ENCODE measurements around the gene MAPKAP1. TPM values are rescaled to one million over a fixed set of nuclear protein-coding genes. Genes with fewer than 3 reads are reported as not detected.

MAPKAP1 gene
- total RNA-seq, 4 donors from 2014 or later: 76.5 to 141 (median 87.5) TPM

DNA sequence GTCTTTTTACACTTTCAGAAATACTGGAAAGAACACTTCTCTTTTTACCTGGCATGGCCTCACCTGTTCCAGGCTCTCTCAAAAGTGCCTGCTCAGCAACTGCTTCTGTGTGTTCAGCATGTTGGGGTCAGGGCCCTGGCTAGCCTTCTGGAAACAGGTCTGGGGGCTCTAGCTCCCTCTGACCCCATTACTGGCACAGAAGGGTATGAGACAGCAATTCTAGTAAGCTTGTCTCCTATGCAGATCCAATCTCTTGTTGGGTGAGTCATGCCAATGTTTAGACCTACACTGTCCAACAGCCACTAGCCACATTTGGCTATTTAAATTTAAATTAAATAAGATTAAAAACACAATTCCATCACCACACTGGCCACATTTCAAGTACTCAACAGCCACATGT lies 80.8 kb downstream of the MAPKAP1 start:
- Histone ChIP-seq H3K9me3 (no peaks in the 10 kb centered on the region), H3K27ac (no peak overlapping the region), H3K36me3 (no peaks in the 10 kb centered on the region), H3K4me3 (no peak overlapping the region), H3K27me3 (no peaks in the 10 kb centered on the region), H3K4me1 (no peaks in the 10 kb centered on the region)
- no peak for TF ChIP-seq POLR2AphosphoS5 (IDR thresholded peaks at IDR 0.05)
- TF ChIP-seq, protein P1, sequence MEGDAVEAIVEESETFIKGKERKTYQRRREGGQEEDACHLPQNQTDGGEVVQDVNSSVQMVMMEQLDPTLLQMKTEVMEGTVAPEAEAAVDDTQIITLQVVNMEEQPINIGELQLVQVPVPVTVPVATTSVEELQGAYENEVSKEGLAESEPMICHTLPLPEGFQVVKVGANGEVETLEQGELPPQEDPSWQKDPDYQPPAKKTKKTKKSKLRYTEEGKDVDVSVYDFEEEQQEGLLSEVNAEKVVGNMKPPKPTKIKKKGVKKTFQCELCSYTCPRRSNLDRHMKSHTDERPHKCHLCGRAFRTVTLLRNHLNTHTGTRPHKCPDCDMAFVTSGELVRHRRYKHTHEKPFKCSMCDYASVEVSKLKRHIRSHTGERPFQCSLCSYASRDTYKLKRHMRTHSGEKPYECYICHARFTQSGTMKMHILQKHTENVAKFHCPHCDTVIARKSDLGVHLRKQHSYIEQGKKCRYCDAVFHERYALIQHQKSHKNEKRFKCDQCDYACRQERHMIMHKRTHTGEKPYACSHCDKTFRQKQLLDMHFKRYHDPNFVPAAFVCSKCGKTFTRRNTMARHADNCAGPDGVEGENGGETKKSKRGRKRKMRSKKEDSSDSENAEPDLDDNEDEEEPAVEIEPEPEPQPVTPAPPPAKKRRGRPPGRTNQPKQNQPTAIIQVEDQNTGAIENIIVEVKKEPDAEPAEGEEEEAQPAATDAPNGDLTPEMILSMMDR (IDR thresholded peaks at IDR 0.05): no peak
- TF ChIP-seq POLR2A (IDR thresholded peaks at IDR 0.05): no peak
- no peak for TF ChIP-seq EP300 (IDR thresholded peaks at IDR 0.05)
- ATAC-seq: no peak

DNA sequence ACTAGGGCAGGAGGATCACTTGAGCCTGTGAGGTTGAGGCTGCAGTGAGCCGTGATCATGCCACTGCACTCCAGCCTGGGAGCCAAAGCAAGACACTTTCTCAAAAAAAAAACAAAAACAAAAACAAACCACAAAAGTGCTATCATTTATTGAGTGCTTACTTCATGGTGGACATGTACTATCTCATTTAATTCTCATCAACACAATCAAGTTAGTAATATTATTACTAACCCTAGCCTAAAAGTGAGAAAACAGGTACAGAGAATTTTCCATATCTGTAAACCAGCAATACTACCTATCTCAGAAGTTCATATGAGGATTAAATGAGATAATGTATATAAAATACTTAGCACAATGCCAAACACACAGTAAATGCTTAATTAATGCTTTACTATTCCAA lies 85.8 kb downstream of the MAPKAP1 start:
- H3K27ac ChIP-seq: no peak overlapping the region
- H3K36me3 ChIP-seq: no peaks in the 10 kb centered on the region
- no peaks in the 10 kb centered on the region for H3K27me3 ChIP-seq
- H3K4me1 ChIP-seq: no peaks in the 10 kb centered on the region
- ATAC-seq: no peak
- H3K9me3 ChIP-seq: no peaks in the 10 kb centered on the region
- no peak overlapping the region for H3K4me3 ChIP-seq
- TF ChIP-seq POLR2A (IDR thresholded peaks at IDR 0.05) (no peak), EP300 (IDR thresholded peaks at IDR 0.05) (no peak), POLR2AphosphoS5 (IDR thresholded peaks at IDR 0.05) (no peak)
- TF ChIP-seq, protein P1 (IDR thresholded peaks at IDR 0.05): no peak
- WGBS, 2 donors (ENCODE audit: low coverage in 1 of 2): 100% methylated on average over 1 of the region's 1 CpG; no CpG with 5 or more reads in 1 of the 2 donors

DNA sequence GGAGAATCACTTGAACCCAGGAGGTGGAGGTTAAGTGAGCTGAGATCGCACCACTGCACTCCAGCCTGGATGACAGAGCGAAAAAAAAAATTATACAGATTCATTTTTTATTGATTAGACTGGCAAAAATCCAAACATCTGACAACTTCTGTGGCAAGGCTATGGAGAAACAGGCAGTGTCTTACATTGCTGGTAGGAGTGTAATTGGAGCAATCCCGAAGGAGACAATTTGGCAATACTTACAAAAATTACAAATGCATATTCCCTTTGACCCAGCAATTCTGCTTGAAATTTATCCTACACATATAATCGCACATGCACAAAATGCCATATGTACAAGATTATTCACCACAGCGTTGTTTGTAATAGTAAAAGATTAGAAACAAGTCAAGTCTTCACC lies 86.8 kb downstream of the MAPKAP1 start:
- 88 to 93% methylated on average over 5 of the region's 5 CpGs for WGBS, 2 donors (ENCODE audit: low coverage in 1 of 2)
- no peaks in the 10 kb centered on the region for H3K4me1 ChIP-seq
- TF ChIP-seq POLR2AphosphoS5 (IDR thresholded peaks at IDR 0.05) (no peak), EP300 (IDR thresholded peaks at IDR 0.05) (no peak), POLR2A (IDR thresholded peaks at IDR 0.05) (no peak)
- TF ChIP-seq, protein P1 (IDR thresholded peaks at IDR 0.05): no peak
- H3K4me3 ChIP-seq: no peak overlapping the region
- no peak overlapping the region for H3K27ac ChIP-seq
- no peaks in the 10 kb centered on the region for H3K9me3 ChIP-seq
- H3K27me3 ChIP-seq: no peaks in the 10 kb centered on the region
- H3K36me3 ChIP-seq: no peaks in the 10 kb centered on the region
- no peak for ATAC-seq

DNA sequence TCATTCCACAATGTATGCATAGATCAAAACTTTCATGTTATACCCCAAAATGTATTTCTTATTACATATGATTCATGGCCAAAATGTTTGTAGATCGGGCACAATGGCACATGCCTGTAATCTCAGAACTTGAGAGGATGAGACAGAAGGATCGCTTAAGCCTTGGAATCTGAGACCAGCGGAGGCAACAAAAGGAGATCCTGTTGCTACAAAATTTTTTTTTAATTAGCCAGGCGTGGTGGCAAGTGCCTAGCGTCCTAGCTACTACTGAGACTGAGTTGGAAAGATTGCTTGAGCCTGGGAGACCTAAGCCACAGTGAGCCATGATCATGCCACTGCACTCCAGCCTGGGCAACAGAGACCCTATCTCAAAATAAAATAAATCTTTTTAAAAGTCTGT lies 89.9 kb downstream of the MAPKAP1 start:
- H3K4me1 ChIP-seq: peaks cover 0 to 12% (median 0%) of the 10 kb centered on the region in 3 donors
- ATAC-seq: no peak
- 92 to 98% methylated on average over 2 to 5 of the region's 5 CpGs for WGBS, 2 donors (ENCODE audit: low coverage in 1 of 2)
- no peak overlapping the region for H3K27ac ChIP-seq
- TF ChIP-seq, protein P1 (IDR thresholded peaks at IDR 0.05): no peak
- TF ChIP-seq POLR2AphosphoS5 (IDR thresholded peaks at IDR 0.05) (no peak), POLR2A (IDR thresholded peaks at IDR 0.05) (no peak), EP300 (IDR thresholded peaks at IDR 0.05) (no peak)
- H3K27me3 ChIP-seq: no peaks in the 10 kb centered on the region
- no peaks in the 10 kb centered on the region for H3K36me3 ChIP-seq
- H3K4me3 ChIP-seq: no peak overlapping the region
- no peaks in the 10 kb centered on the region for H3K9me3 ChIP-seq

DNA sequence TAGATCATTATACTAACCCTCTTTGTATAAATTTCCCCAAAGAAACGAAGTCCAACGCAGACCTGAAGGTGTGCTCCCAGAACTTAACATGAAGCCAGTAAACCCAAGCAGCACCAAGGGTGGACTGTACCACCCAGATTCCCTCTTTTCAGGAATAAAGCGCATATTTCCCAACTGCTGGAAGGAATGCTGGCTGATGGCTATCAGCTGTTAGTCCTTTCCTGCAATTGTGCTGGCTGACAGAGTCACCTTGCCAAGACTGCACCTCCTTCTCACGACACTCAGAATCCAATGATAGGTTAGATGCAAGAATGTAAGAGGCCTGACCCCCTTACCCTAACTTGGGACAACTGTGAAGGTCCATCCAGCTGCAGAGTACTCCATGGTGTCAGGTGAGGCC lies 93.9 kb downstream of the MAPKAP1 start:
- TF ChIP-seq POLR2A (IDR thresholded peaks at IDR 0.05) (no peak), POLR2AphosphoS5 (IDR thresholded peaks at IDR 0.05) (no peak), EP300 (IDR thresholded peaks at IDR 0.05) (no peak)
- TF ChIP-seq, protein P1 (IDR thresholded peaks at IDR 0.05): no peak
- Histone ChIP-seq H3K36me3 (no peaks in the 10 kb centered on the region), H3K27me3 (no peaks in the 10 kb centered on the region), H3K4me3 (no peak overlapping the region), H3K27ac (no peak overlapping the region), H3K4me1 (peaks cover 0 to 26% (median 0%) of the 10 kb centered on the region in 3 donors), H3K9me3 (no peaks in the 10 kb centered on the region)
- ATAC-seq: no peak
- WGBS, 2 donors (ENCODE audit: low coverage in 1 of 2): 83 to 100% methylated on average over 2 to 4 of the region's 4 CpGs

Measured in gastroesophageal sphincter (tissue), 4 donors.